Kidney glomerular epithelial cell (primary cell): Measurements from ENCODE around the gene AP3B1.

Experiments
- DNase-seq: peaks from one replicate; lab custom pipeline; 2025; lab: John Stamatoyannopoulos, UW

The AP3B1 gene

GRCh38 chr5:78294248-78295034 lies at the start of gene AP3B1:
Gene AP3B1, minus strand, starts transcription at chr5:78294698. Its CDS starts 119 bp downstream, at chr5:78294579.
- DNase-seq: peak; percentile 97

GRCh38 chr5:78341440-78341839 lies 46.9 kb upstream of the AP3B1 start:
- DNase-seq: no peak

GRCh38 chr5:78339617-78340436 lies 45.3 kb upstream of the AP3B1 start:
- DNase-seq: no peak

GRCh38 chr5:78336698-78337097 lies 42.2 kb upstream of the AP3B1 start:
- no peak for DNase-seq

GRCh38 chr5:78335976-78336375 lies 41.5 kb upstream of the AP3B1 start:
- no peak for DNase-seq

- no peak for DNase-seq
Measured at GRCh38 chr5:78334811-78335210, 40.3 kb upstream of the AP3B1 start.

- DNase-seq: no peak
Measured at GRCh38 chr5:78331523-78332080, 37.1 kb upstream of the AP3B1 start.

GRCh38 chr5:78328585-78329173 lies 34.2 kb upstream of the AP3B1 start:
- no peak for DNase-seq

GRCh38 chr5:78327761-78328510 lies 33.4 kb upstream of the AP3B1 start:
- no peak for DNase-seq

GRCh38 chr5:78326930-78327329 lies 32.4 kb upstream of the AP3B1 start:
- no peak for DNase-seq

GRCh38 chr5:78323241-78323640 lies 28.7 kb upstream of the AP3B1 start:
- DNase-seq: no peak

GRCh38 chr5:78320401-78320800 lies 25.9 kb upstream of the AP3B1 start:
- DNase-seq: peak; percentile 7

GRCh38 chr5:78318337-78318736 lies 23.8 kb upstream of the AP3B1 start:
- no peak for DNase-seq

GRCh38 chr5:78317515-78317914 lies 23.0 kb upstream of the AP3B1 start:
- no peak for DNase-seq

- no peak for DNase-seq
Measured at GRCh38 chr5:78308703-78309102, 14.2 kb upstream of the AP3B1 start.

- no peak for DNase-seq
Measured at GRCh38 chr5:78300464-78301045, 6.1 kb upstream of the AP3B1 start.

- DNase-seq: no peak
Measured at GRCh38 chr5:78295035-78295961, 800 bp upstream of the AP3B1 start.

GRCh38 chr5:78293851-78294247 lies 649 bp downstream of the AP3B1 start:
- no peak for DNase-seq

- DNase-seq: no peak
Measured at GRCh38 chr5:78291687-78292086, 2.8 kb downstream of the AP3B1 start.

- DNase-seq: no peak
Measured at GRCh38 chr5:78289911-78290310, 4.6 kb downstream of the AP3B1 start.
